B cell (primary cell): ENCODE measurements around the gene GID4. TPM values are rescaled to one million over a fixed set of nuclear protein-coding genes. Genes with fewer than 3 reads are reported as not detected.

ENCODE experiments used
- ATAC-seq: fragments of 200-7000 bp; cut with Tn5 transposase; one replicate; pipeline ENCODE4 v1.10.0; 2021; ENCODE audit warnings: low read depth, mild to moderate bottlenecking, moderate number of reproducible peaks, moderate library complexity
- CTCF ChIA-PET: fragments of 350-600 bp; sonication (Branson Sonifier 250); formaldehyde crosslinking; loops from one replicate; lab custom pipeline; 2021; ENCODE audit warnings: antibody characterized with exemption, inconsistent platforms; lab: Charles Lee
- POLR2A ChIA-PET: fragments of 350-600 bp; sonication (Branson Sonifier 250); formaldehyde crosslinking; loops from one replicate; lab custom pipeline; 2021; ENCODE audit warnings: antibody characterized with exemption; lab: Charles Lee
- DNase-seq: peaks from one replicate; pipeline ENCODE4 v3.0.0; 2013
- H2AFZ ChIP-seq: 2 replicates; pipeline ENCODE4 v1.6.1; 2012; ENCODE audit warnings: mild to moderate bottlenecking, low read depth, low read length; ENCODE audit not compliant: insufficient read depth, poor library complexity, severe bottlenecking
- H3K27ac ChIP-seq, 2 donors: 1 replicate in 1 of 2; 2 replicates in 1 of 2; pipeline ENCODE4 v1.5.1; 2012 to 2013; ENCODE audit warnings: low read length in 2 of 2, mild to moderate bottlenecking in 2 of 2, moderate library complexity in 1 of 2
- H3K27me3 ChIP-seq, 4 experiments: fragments of 200-600 bp in 1 of 4; sonication (generic) in 1 of 4; replicated peaks in 1 of 4; 1 replicate in 2 of 4; 2 replicates in 2 of 4; pipeline versions ENCODE4 v1.6.1 to v1.7.0; 2013 to 2016; ENCODE audit warnings: low read length in 3 of 4, mild to moderate bottlenecking in 2 of 4, mixed read lengths in 1 of 4, moderate library complexity in 1 of 4; ENCODE audit not compliant: insufficient read depth in 4 of 4, control insufficient read depth in 3 of 4; ENCODE audit errors: control extremely low read depth in 1 of 4
- H3K36me3 ChIP-seq, 2 experiments: replicated peaks in 1 of 2; 1 replicate in 1 of 2; 2 replicates in 1 of 2; pipeline versions ENCODE4 v1.6.1 to v1.7.1; 2013; ENCODE audit warnings: low read length in 1 of 2; ENCODE audit not compliant: insufficient read depth in 2 of 2, control insufficient read depth in 1 of 2; ENCODE audit errors: control extremely low read depth in 1 of 2, extremely low read depth in 1 of 2
- H3K4me1 ChIP-seq, 2 donors: fragments of 200-600 bp in 1 of 2; sonication (generic) in 1 of 2; 1 replicate in 1 of 2; 2 replicates in 1 of 2; pipeline versions ENCODE4 v1.5.1 to v1.6.1; 2013 to 2017; ENCODE audit warnings: low read length in 2 of 2; ENCODE audit not compliant: control insufficient read depth in 2 of 2, insufficient read depth in 2 of 2
- H3K4me2 ChIP-seq: replicated peaks from 2 replicates; pipeline ENCODE3; 2012; ENCODE audit warnings: mild to moderate bottlenecking, low read depth, low read length; ENCODE audit not compliant: poor library complexity, severe bottlenecking
- H3K4me3 ChIP-seq, 5 experiments: fragments of 200-600 bp in 1 of 5; sonication (generic) in 1 of 5; 1 replicate in 3 of 5; 2 replicates in 2 of 5; pipeline versions ENCODE4 v1.5.1 to v1.7.0; 2011 to 2016; ENCODE audit warnings: low read length in 4 of 5, mild to moderate bottlenecking in 4 of 5, low read depth in 2 of 5, control low read depth in 1 of 5, moderate library complexity in 1 of 5; ENCODE audit not compliant: insufficient read depth in 1 of 5; ENCODE audit errors: control extremely low read depth in 1 of 5, extremely low read depth in 1 of 5
- H3K79me2 ChIP-seq: fragments of 200-600 bp; sonication (generic); one replicate; pipeline ENCODE4 v1.6.0; 2016; ENCODE audit warnings: low read length; ENCODE audit not compliant: control insufficient read depth, insufficient read depth
- H3K9ac ChIP-seq: fragments of 200-600 bp; sonication (generic); 2 replicates; pipeline ENCODE4 v1.6.1; 2017; ENCODE audit warnings: mild to moderate bottlenecking, low read length, moderate library complexity
- H3K9me3 ChIP-seq, 3 donors: one replicate each; pipeline versions ENCODE4 v1.6.1 to v1.7.1; 2013; ENCODE audit warnings: low read length in 2 of 3; ENCODE audit not compliant: control insufficient read depth in 2 of 3, insufficient read depth in 1 of 3; ENCODE audit errors: control extremely low read depth in 1 of 3
- H4K20me1 ChIP-seq: 2 replicates; pipeline ENCODE4 v1.6.0; 2012; ENCODE audit warnings: mild to moderate bottlenecking, low read length; ENCODE audit not compliant: insufficient read depth, control insufficient read depth, poor library complexity, severe bottlenecking
- H3K27ac Mint-ChIP-seq: one replicate; pipeline ENCODE4 v1.8.0; 2021; ENCODE audit warnings: mixed read lengths
- H3K27me3 Mint-ChIP-seq: one replicate; pipeline ENCODE4 v1.8.0; 2021; ENCODE audit warnings: mixed read lengths
- H3K4me1 Mint-ChIP-seq: one replicate; pipeline ENCODE4 v1.8.0; 2021; ENCODE audit warnings: mixed read lengths
- H3K4me3 Mint-ChIP-seq: one replicate; pipeline ENCODE4 v1.8.0; 2021; ENCODE audit warnings: mixed read lengths
- H3K9me3 Mint-ChIP-seq: one replicate; pipeline ENCODE4 v1.8.0; 2022; ENCODE audit warnings: mixed read lengths; ENCODE audit not compliant: insufficient read depth
- CTCF ChIP-seq: fragments of 200-600 bp; IDR thresholded peaks from one replicate; pipeline ENCODE4 v1.8.0; 2022; ENCODE audit warnings: antibody characterized with exemption, mild to moderate bottlenecking
- EZH2 ChIP-seq: IDR thresholded peaks from 2 replicates; pipeline ENCODE4 v1.6.1; 2012; ENCODE audit warnings: borderline replicate concordance, low read depth, mild to moderate bottlenecking, moderate library complexity, low read length; ENCODE audit not compliant: insufficient read depth, poor library complexity, severe bottlenecking
- WGBS: methylation state at CpG from one replicate; pipeline ENCODE4 v1.1.5; 2013; ENCODE audit warnings: missing lambda C conversion rate; ENCODE audit not compliant: insufficient coverage; 5-methylcytosine and 5-hydroxymethylcytosine counted together
- intact Hi-C: fragments of 100-400 bp; cut with micrococcal nuclease; formaldehyde crosslinking; loops from one replicate; pipeline ENCODE4 v1.10.0; 2022
- polyA plus RNA-seq: library from polyadenylated mRNA; depleted of rRNA; stranded (reverse); fragments of >200 nt; gene quantifications from 2 replicates; pipeline ENCODE4 v1.2.3, GENCODE V29; 2012
- total RNA-seq, 2 donors: library from RNA; stranded (reverse); fragments of 120-200 nt in 1 of 2; gene quantifications; 1 replicate in 1 of 2; 2 replicates in 1 of 2; pipeline versions ENCODE4 v1.2.3 to v1.2.4, GENCODE V29; 2013 to 2022

Gene GID4
- total and polyA plus RNA-seq, 2 donors (not counting 1 experiment from before 2014, with no cell fraction given), result 5.6 to 11.8 TPM

DNA sequence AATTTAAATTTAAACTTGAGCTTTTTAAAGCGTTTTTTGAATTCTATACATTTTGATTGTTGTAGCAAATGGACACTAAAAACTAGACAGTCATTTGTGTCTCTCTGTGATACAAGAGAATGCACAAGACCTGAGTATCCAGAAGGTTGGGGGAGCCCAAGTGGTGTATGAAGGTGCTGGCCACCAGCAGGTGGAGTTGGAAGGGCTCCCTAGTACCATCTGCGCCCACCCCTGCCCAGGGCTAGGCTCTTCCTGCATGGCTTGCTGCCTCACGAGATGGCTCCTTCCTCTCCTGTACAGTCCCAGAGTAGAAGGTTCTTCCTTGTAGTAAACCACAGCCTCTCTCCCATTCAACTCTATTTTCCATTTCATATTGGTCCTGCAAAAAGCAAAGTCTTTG, 17.0 kb downstream of the GID4 start:
- H3K9me3 ChIP-seq, result no peaks in the 10 kb centered on the region
- 87% methylated on average over 3 of the region's 3 CpGs for WGBS
- H2AFZ ChIP-seq, result no peak overlapping the region
- no peak for TF ChIP-seq EZH2
- no peak for TF ChIP-seq CTCF
- H3K4me1 Mint-ChIP-seq, result no peaks in the 10 kb centered on the region
- H3K27me3 Mint-ChIP-seq, result no peaks in the 10 kb centered on the region
- H3K4me2 ChIP-seq, result no peak overlapping the region
- no peaks in the 10 kb centered on the region for H4K20me1 ChIP-seq
- ChIA-PET CTCF (no interaction called here), POLR2A (no interaction called here)
- peaks cover 4 to 47% of the 10 kb centered on the region in 2 experiments for H3K36me3 ChIP-seq
- intact Hi-C loops, result no loop called here
- no peak overlapping the region for H3K27ac Mint-ChIP-seq
- H3K27ac ChIP-seq, result no peak overlapping the region
- no peaks in the 10 kb centered on the region for H3K27me3 ChIP-seq
- H3K4me3 ChIP-seq, result no peak overlapping the region
- ATAC-seq (no peak), DNase-seq (no peak)
- no peaks in the 10 kb centered on the region for H3K79me2 ChIP-seq
- H3K9ac ChIP-seq, result no peak overlapping the region
- H3K9me3 Mint-ChIP-seq, result no peaks in the 10 kb centered on the region
- no peak overlapping the region for H3K4me3 Mint-ChIP-seq
- no peaks in the 10 kb centered on the region for H3K4me1 ChIP-seq

- 52% methylated on average over 3 of the region's 5 CpGs for WGBS
- no peak overlapping the region for H3K4me3 ChIP-seq
- peaks cover 7 to 56% of the 10 kb centered on the region in 2 experiments for H3K36me3 ChIP-seq
- TF ChIP-seq EZH2 (no peak), CTCF (no peak)
- no peak overlapping the region for H2AFZ ChIP-seq
- H3K9me3 ChIP-seq, result no peaks in the 10 kb centered on the region
- H3K4me2 ChIP-seq, result no peak overlapping the region
- no peaks in the 10 kb centered on the region for H3K27me3 ChIP-seq
- H3K27me3 Mint-ChIP-seq, result no peaks in the 10 kb centered on the region
- H3K79me2 ChIP-seq, result no peaks in the 10 kb centered on the region
- H3K4me3 Mint-ChIP-seq, result no peak overlapping the region
- CTCF ChIA-PET, result no interaction called here
- POLR2A ChIA-PET, result no interaction called here
- no peaks in the 10 kb centered on the region for H4K20me1 ChIP-seq
- no peak overlapping the region for H3K27ac ChIP-seq
- H3K4me1 Mint-ChIP-seq, result no peaks in the 10 kb centered on the region
- H3K9ac ChIP-seq, result no peak overlapping the region
- H3K27ac Mint-ChIP-seq, result no peak overlapping the region
- no peaks in the 10 kb centered on the region for H3K4me1 ChIP-seq
- ATAC-seq (no peak), DNase-seq (no peak)
- H3K9me3 Mint-ChIP-seq, result no peaks in the 10 kb centered on the region
- intact Hi-C loops, result no loop called here
Observed at GRCh38 chr17:18059283-18059682, 20.1 kb downstream of the GID4 start.
